ENCODE data around the gene CNNM2.

The CNNM2 gene

GRCh38 chr10:103117247-103117646 is 199.2 kb downstream of the CNNM2 start:
- Histone ChIP-seq H3K9me2 (replicated peaks; ENCODE audit: control insufficient read depth, low read length) (no peaks in the 10 kb centered on the region), H3K4me1 (ENCODE audit: control insufficient read depth, low read length) (no peaks in the 10 kb centered on the region), H4K20me1 (ENCODE audit: control insufficient read depth, insufficient read depth, low read depth, low read length) (no peaks in the 10 kb centered on the region), H3F3A (ENCODE audit: control insufficient read depth, insufficient read depth) (no peaks in the 10 kb centered on the region), H3K36me3 (ENCODE audit: control insufficient read depth, low read length) (0 out of 2 replicates have a peak, but pooled peaks cover 6% of the 10 kb centered on the region), H3K4me3 (ENCODE audit: low read length) (no peak overlapping the region), H3K79me2 (ENCODE audit: control insufficient read depth, low read length) (peaks cover 37% of the 10 kb centered on the region), H3K4me2 (ENCODE audit: low read length) (no peak overlapping the region), H3K27me3 (ENCODE audit: control insufficient read depth, low read length) (no peaks in the 10 kb centered on the region), H3K9me3 (ENCODE audit: control insufficient read depth, insufficient read depth, low read length) (no peaks in the 10 kb centered on the region), H3K27ac (ENCODE audit: low read depth, low read length) (no peak overlapping the region)
- no peak for TF ChIP-seq CTCF (IDR thresholded peaks at IDR 0.05; ENCODE audit: low read depth, low read length, poor library complexity, severe bottlenecking)
- no peak for TF ChIP-seq EZH2phosphoT487 (IDR thresholded peaks at IDR 0.05; ENCODE audit: borderline replicate concordance, low read length)

DNA sequence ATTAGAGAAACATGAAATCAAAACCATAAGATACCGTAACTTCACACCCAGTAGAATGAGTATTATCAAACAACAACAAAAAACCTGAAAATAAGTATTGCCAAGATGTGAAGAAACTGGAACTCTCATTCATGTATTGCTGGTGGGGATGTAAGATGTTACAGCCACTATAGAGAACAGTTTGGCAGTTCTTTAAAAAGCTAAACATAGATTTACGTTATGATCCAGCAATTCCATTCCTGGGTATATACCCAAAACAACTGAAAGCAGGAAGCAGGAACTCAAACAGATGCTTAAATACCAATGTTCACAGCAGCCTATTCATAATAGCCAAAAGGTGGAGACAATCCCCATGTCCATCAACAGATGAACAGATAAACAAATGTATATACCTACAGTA is 202.5 kb downstream of the CNNM2 start:
- peaks cover 10% of the 10 kb centered on the region; the same call in 1 of the 2 replicates for H3K36me3 ChIP-seq (ENCODE audit: control insufficient read depth, low read length)
- H3K79me2 ChIP-seq (ENCODE audit: control insufficient read depth, low read length), result peaks cover 31% of the 10 kb centered on the region
- H3K4me2 ChIP-seq (ENCODE audit: low read length), result no peak overlapping the region
- no peak overlapping the region for H3K27ac ChIP-seq (ENCODE audit: low read depth, low read length)
- H4K20me1 ChIP-seq (ENCODE audit: control insufficient read depth, insufficient read depth, low read depth, low read length), result peaks cover 3% of the 10 kb centered on the region; the same call in 1 of the 2 replicates
- no peak overlapping the region for H3K4me3 ChIP-seq (ENCODE audit: low read length)
- peaks cover 5% of the 10 kb centered on the region; the same call in 1 of the 2 replicates for H3F3A ChIP-seq (ENCODE audit: control insufficient read depth, insufficient read depth)
- H3K4me1 ChIP-seq (ENCODE audit: control insufficient read depth, low read length), result no peaks in the 10 kb centered on the region
- H3K27me3 ChIP-seq (ENCODE audit: control insufficient read depth, low read length), result no peaks in the 10 kb centered on the region
- no peaks in the 10 kb centered on the region for H3K9me2 ChIP-seq (replicated peaks; ENCODE audit: control insufficient read depth, low read length)
- H3K9me3 ChIP-seq (ENCODE audit: control insufficient read depth, insufficient read depth, low read length), result no peaks in the 10 kb centered on the region
- TF ChIP-seq CTCF (IDR thresholded peaks at IDR 0.05; ENCODE audit: low read depth, low read length, poor library complexity, severe bottlenecking) (no peak), EZH2phosphoT487 (IDR thresholded peaks at IDR 0.05; ENCODE audit: borderline replicate concordance, low read length) (no peak)

DNA sequence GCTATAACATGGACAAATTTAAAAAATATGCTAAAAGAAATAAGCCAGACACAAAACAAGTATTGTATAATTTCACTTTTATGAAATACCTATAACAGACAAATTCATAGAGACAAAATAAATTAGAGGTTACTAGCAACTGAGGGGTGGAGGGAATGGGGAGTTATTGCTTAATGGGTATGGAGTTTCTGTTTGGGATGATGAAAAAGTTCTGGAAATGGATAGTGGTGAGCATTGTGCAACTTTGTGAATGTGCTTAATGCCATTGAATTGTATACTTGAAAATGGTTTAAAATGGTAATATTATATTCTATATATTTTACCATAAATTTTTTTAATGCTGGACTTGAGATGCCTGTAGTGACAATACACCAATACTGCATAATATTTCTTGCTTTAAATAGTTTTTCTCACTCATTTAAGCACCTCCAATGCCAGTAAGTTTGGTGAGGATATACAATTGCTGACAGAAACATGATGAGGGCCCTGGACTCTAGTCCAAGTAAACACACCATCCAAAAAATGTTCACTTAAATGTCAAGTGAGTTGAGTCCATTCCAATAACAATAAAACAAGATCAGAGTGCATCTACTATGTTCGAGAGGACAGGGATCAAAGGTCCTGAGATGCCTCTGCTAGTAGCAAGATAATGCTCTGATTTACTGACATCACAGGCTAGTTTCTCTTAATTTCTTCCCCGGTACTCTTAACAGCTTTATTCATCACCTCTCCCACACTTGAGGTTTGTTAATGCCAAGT is 203.1 kb downstream of the CNNM2 start:
- Histone ChIP-seq H3K27me3 (ENCODE audit: control insufficient read depth, low read length) (no peaks in the 10 kb centered on the region), H3K4me1 (ENCODE audit: control insufficient read depth, low read length) (no peaks in the 10 kb centered on the region), H3K36me3 (ENCODE audit: control insufficient read depth, low read length) (peaks cover 12% of the 10 kb centered on the region; the same call in 1 of the 2 replicates), H4K20me1 (ENCODE audit: control insufficient read depth, insufficient read depth, low read depth, low read length) (peaks cover 3% of the 10 kb centered on the region; the same call in 1 of the 2 replicates), H3K4me2 (ENCODE audit: low read length) (no peak overlapping the region), H3F3A (ENCODE audit: control insufficient read depth, insufficient read depth) (peaks cover 5% of the 10 kb centered on the region; the same call in 1 of the 2 replicates), H3K79me2 (ENCODE audit: control insufficient read depth, low read length) (peaks cover 31% of the 10 kb centered on the region), H3K4me3 (ENCODE audit: low read length) (no peak overlapping the region), H3K9me3 (ENCODE audit: control insufficient read depth, insufficient read depth, low read length) (no peaks in the 10 kb centered on the region), H3K9me2 (replicated peaks; ENCODE audit: control insufficient read depth, low read length) (no peaks in the 10 kb centered on the region), H3K27ac (ENCODE audit: low read depth, low read length) (no peak overlapping the region)
- TF ChIP-seq CTCF (IDR thresholded peaks at IDR 0.05; ENCODE audit: low read depth, low read length, poor library complexity, severe bottlenecking) (no peak), EZH2phosphoT487 (IDR thresholded peaks at IDR 0.05; ENCODE audit: borderline replicate concordance, low read length) (no peak)
